T1000 (cell line): ENCODE measurements around the gene GALNT3.

ENCODE experiments used
- DNase-seq: peaks from one replicate; lab custom pipeline; 2025; ENCODE audit warnings: mixed read lengths; lab: John Stamatoyannopoulos, UW

The GALNT3 gene

GRCh38 chr2:165796129-165796528 lies 2.1 kb upstream of the GALNT3 start:
- DNase-seq = no peak

- DNase-seq = no peak
Observed at GRCh38 chr2:165795011-165795410, 964 bp upstream of the GALNT3 start.

GRCh38 chr2:165794536-165794928 lies 485 bp upstream of the GALNT3 start:
- DNase-seq = no peak

GRCh38 chr2:165793161-165793778 lies 777 bp downstream of the GALNT3 start:
- no peak for DNase-seq

- no peak for DNase-seq
Observed at GRCh38 chr2:165792104-165792454, 2.0 kb downstream of the GALNT3 start.

- no peak for DNase-seq
Observed at GRCh38 chr2:165791421-165792103, 2.5 kb downstream of the GALNT3 start.

GRCh38 chr2:165790466-165790865 lies 3.6 kb downstream of the GALNT3 start:
- DNase-seq = no peak

- DNase-seq = no peak
Observed at GRCh38 chr2:165787334-165787733, 6.7 kb downstream of the GALNT3 start.

- DNase-seq = no peak
Observed at GRCh38 chr2:165779706-165780105, 14.3 kb downstream of the GALNT3 start.

- DNase-seq = no peak
Observed at GRCh38 chr2:165778653-165779451, 15.2 kb downstream of the GALNT3 start.

GRCh38 chr2:165778187-165778556 lies 15.9 kb downstream of the GALNT3 start:
- no peak for DNase-seq

GRCh38 chr2:165777522-165778186 lies 16.4 kb downstream of the GALNT3 start:
- DNase-seq = no peak

- DNase-seq = no peak
Observed at GRCh38 chr2:165776796-165777195, 17.3 kb downstream of the GALNT3 start.

- DNase-seq = no peak
Observed at GRCh38 chr2:165776013-165776412, 18.0 kb downstream of the GALNT3 start.

- DNase-seq = no peak
Observed at GRCh38 chr2:165773684-165774083, 20.4 kb downstream of the GALNT3 start.

- DNase-seq = no peak
Observed at GRCh38 chr2:165772183-165772582, 21.9 kb downstream of the GALNT3 start.

- DNase-seq = no peak
Observed at GRCh38 chr2:165766326-165766927, 27.6 kb downstream of the GALNT3 start.

- DNase-seq = no peak
Observed at GRCh38 chr2:165762723-165763122, 31.3 kb downstream of the GALNT3 start.

- DNase-seq = no peak
Observed at GRCh38 chr2:165757906-165758675, 36.0 kb downstream of the GALNT3 start.

- DNase-seq = no peak
Observed at GRCh38 chr2:165746501-165746900, 47.5 kb downstream of the GALNT3 start.

GRCh38 chr2:165745916-165746315 lies 48.1 kb downstream of the GALNT3 start:
- no peak for DNase-seq
